Esophagus (tissue), 2 donors: ENCODE data around the gene XIRP2. TPM values are rescaled to one million over a fixed set of nuclear protein-coding genes. Genes with fewer than 3 reads are reported as not detected.

ENCODE experiments used
- H3K27ac ChIP-seq, 2 donors: one replicate each; pipeline ENCODE4 v1.5.1; 2013; ENCODE audit warnings: low read depth in 2 of 2, mild to moderate bottlenecking in 2 of 2, inconsistent platforms in 1 of 2, low read length in 1 of 2, moderate library complexity in 1 of 2
- H3K27me3 ChIP-seq, 2 donors: one replicate each; pipeline ENCODE4 v1.6.1; 2013; ENCODE audit warnings: low read length in 2 of 2, control low read depth in 1 of 2, mild to moderate bottlenecking in 1 of 2; ENCODE audit not compliant: insufficient read depth in 2 of 2, control insufficient read depth in 1 of 2
- H3K36me3 ChIP-seq, 2 donors: one replicate each; pipeline ENCODE4 v1.6.1; 2013; ENCODE audit warnings: low read length in 1 of 2; ENCODE audit not compliant: control insufficient read depth in 2 of 2, insufficient read depth in 2 of 2
- H3K4me1 ChIP-seq, 2 donors: one replicate each; pipeline ENCODE4 v1.6.1; 2013; ENCODE audit warnings: low read length in 1 of 2; ENCODE audit not compliant: control insufficient read depth in 2 of 2, insufficient read depth in 2 of 2
- H3K4me3 ChIP-seq, 2 donors: one replicate each; pipeline ENCODE4 v1.5.1; 2013; ENCODE audit warnings: low read length in 2 of 2, mild to moderate bottlenecking in 2 of 2, low read depth in 1 of 2, moderate library complexity in 1 of 2
- H3K9me3 ChIP-seq, 2 donors: one replicate each; pipeline ENCODE4 v1.6.1; 2013; ENCODE audit warnings: mild to moderate bottlenecking in 2 of 2, low read depth in 1 of 2, low read length in 1 of 2, moderate library complexity in 1 of 2; ENCODE audit not compliant: control insufficient read depth in 2 of 2, insufficient read depth in 1 of 2
- WGBS, 2 donors: extraction: QIAGEN DNeasy Blood & Tissue Kit; methylation state at CpG; one replicate each; pipeline ENCODE4 v1.1.7; 2013; 5-methylcytosine and 5-hydroxymethylcytosine counted together
- polyA plus RNA-seq, 2 donors: library from polyadenylated mRNA; stranded (reverse); fragments of 200-250 nt; gene quantifications; one replicate each; pipeline ENCODE4 v1.2.3, GENCODE V29; 2013
- donor health status: healthy with polysubstance abuse.
- donor health status: Bipolar disorder and iron deficiency.

Gene XIRP2
- polyA plus RNA-seq, 2 donors = 0.10 to 0.13 TPM

DNA sequence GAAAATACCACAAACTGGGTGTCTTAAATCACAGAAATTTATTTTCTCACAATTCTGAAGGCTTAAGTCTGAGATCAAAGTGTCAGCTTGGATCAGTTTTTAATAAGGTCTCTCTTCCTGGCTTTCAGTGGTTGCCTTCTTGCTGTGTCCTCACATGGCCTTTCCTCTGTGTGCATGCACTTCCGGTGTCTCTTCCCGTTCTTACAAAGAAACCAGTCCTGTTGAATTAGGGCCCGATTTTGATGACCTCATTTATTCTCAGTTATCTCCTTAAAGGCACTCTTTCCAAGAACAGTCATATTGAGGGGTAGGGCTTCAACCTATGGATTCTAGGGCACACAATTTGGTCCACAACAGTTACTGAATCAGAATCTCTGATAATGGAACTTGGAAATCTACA, 5.4 kb upstream of the XIRP2 start:
- no peaks in the 10 kb centered on the region for H3K27me3 ChIP-seq
- H3K9me3 ChIP-seq = no peaks in the 10 kb centered on the region
- H3K4me3 ChIP-seq = no peak overlapping the region
- H3K4me1 ChIP-seq = no peaks in the 10 kb centered on the region
- H3K36me3 ChIP-seq = no peaks in the 10 kb centered on the region
- WGBS, 2 donors = 76 to 84% methylated on average over 3 of the region's 3 CpGs
- H3K27ac ChIP-seq = no peak overlapping the region

GRCh38 chr2:166891727-166892126, 3.4 kb downstream of the XIRP2 start:
- H3K36me3 ChIP-seq = no peaks in the 10 kb centered on the region
- no peaks in the 10 kb centered on the region for H3K4me1 ChIP-seq
- 15 to 27% methylated on average over 2 of the region's 2 CpGs for WGBS, 2 donors
- no peak overlapping the region for H3K4me3 ChIP-seq
- no peaks in the 10 kb centered on the region for H3K27me3 ChIP-seq
- H3K27ac ChIP-seq = no peak overlapping the region
- H3K9me3 ChIP-seq = no peaks in the 10 kb centered on the region

- H3K27me3 ChIP-seq = no peaks in the 10 kb centered on the region
- no peaks in the 10 kb centered on the region for H3K4me1 ChIP-seq
- no peak overlapping the region for H3K4me3 ChIP-seq
- no peaks in the 10 kb centered on the region for H3K9me3 ChIP-seq
- H3K36me3 ChIP-seq = no peaks in the 10 kb centered on the region
- no peak overlapping the region for H3K27ac ChIP-seq
Observed at GRCh38 chr2:166892397-166892796, 4.1 kb downstream of the XIRP2 start.

GRCh38 chr2:166895243-166895642, 7.0 kb downstream of the XIRP2 start:
- Histone ChIP-seq H3K27ac (no peak overlapping the region), H3K4me3 (no peak overlapping the region), H3K27me3 (no peaks in the 10 kb centered on the region), H3K36me3 (no peaks in the 10 kb centered on the region), H3K4me1 (no peaks in the 10 kb centered on the region), H3K9me3 (no peaks in the 10 kb centered on the region)
- WGBS, 2 donors = 65 to 67% methylated on average over 2 of the region's 2 CpGs

- no peak overlapping the region for H3K27ac ChIP-seq
- H3K36me3 ChIP-seq = no peaks in the 10 kb centered on the region
- no peak overlapping the region for H3K4me3 ChIP-seq
- H3K4me1 ChIP-seq = no peaks in the 10 kb centered on the region
- H3K9me3 ChIP-seq = no peaks in the 10 kb centered on the region
- no peaks in the 10 kb centered on the region for H3K27me3 ChIP-seq
Observed at GRCh38 chr2:166897666-166898065, 9.4 kb downstream of the XIRP2 start.

GRCh38 chr2:166899676-166900075, 11.4 kb downstream of the XIRP2 start:
- Histone ChIP-seq H3K4me3 (no peak overlapping the region), H3K4me1 (no peaks in the 10 kb centered on the region), H3K9me3 (no peaks in the 10 kb centered on the region), H3K27me3 (no peaks in the 10 kb centered on the region), H3K36me3 (no peaks in the 10 kb centered on the region), H3K27ac (no peak overlapping the region)
- WGBS, 2 donors = 90% methylated on average over 5 of the region's 5 CpGs

GRCh38 chr2:166900700-166901099, 12.4 kb downstream of the XIRP2 start:
- H3K4me1 ChIP-seq = no peaks in the 10 kb centered on the region
- no peak overlapping the region for H3K27ac ChIP-seq
- no peaks in the 10 kb centered on the region for H3K36me3 ChIP-seq
- no peaks in the 10 kb centered on the region for H3K9me3 ChIP-seq
- 71 to 82% methylated on average over 2 of the region's 2 CpGs for WGBS, 2 donors
- H3K4me3 ChIP-seq = no peak overlapping the region
- no peaks in the 10 kb centered on the region for H3K27me3 ChIP-seq

GRCh38 chr2:166901336-166901735, 13.1 kb downstream of the XIRP2 start:
- no peaks in the 10 kb centered on the region for H3K4me1 ChIP-seq
- no peaks in the 10 kb centered on the region for H3K9me3 ChIP-seq
- no peaks in the 10 kb centered on the region for H3K27me3 ChIP-seq
- H3K4me3 ChIP-seq = no peak overlapping the region
- no peak overlapping the region for H3K27ac ChIP-seq
- 43 to 54% methylated on average over 2 of the region's 2 CpGs for WGBS, 2 donors
- no peaks in the 10 kb centered on the region for H3K36me3 ChIP-seq

DNA sequence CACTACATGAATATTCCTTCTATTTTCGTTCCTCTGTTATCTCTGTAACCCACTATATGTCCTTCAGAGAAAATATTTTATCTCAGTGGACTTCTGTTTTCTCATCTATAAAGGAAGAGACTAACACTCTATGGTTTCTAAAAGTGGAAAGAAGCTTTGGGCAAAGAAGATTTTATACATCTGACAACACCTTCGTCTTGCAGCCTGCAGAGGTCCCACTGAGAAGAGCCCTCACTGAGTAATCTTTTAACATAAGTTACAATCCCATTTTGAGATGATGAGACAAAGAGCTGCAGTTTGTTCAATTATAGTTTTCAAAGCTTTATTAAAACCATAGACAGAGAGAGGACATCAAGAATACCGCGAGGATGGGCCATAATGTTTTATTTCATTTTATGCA, 28.7 kb downstream of the XIRP2 start:
- Histone ChIP-seq H3K27ac (no peak overlapping the region), H3K4me1 (no peaks in the 10 kb centered on the region), H3K36me3 (no peaks in the 10 kb centered on the region), H3K4me3 (no peak overlapping the region), H3K9me3 (no peaks in the 10 kb centered on the region), H3K27me3 (no peaks in the 10 kb centered on the region)
- WGBS, 2 donors = 61 to 68% methylated on average over 4 of the region's 4 CpGs

- H3K27ac ChIP-seq = no peak overlapping the region
- H3K36me3 ChIP-seq = no peaks in the 10 kb centered on the region
- WGBS, 2 donors = 60 to 69% methylated on average over 1 of the region's 1 CpG
- no peak overlapping the region for H3K4me3 ChIP-seq
- H3K27me3 ChIP-seq = no peaks in the 10 kb centered on the region
- H3K9me3 ChIP-seq = no peaks in the 10 kb centered on the region
- H3K4me1 ChIP-seq = no peaks in the 10 kb centered on the region
Observed at GRCh38 chr2:166917415-166917814, 29.1 kb downstream of the XIRP2 start.
